GM18520 (cell line): ENCODE data around the gene FLNB.

ENCODE experiments used
- ATAC-seq: cut with Tn5 transposase; IDR thresholded peaks from one replicate; pipeline ENCODE4 v1.9.1; 2021; ENCODE audit not compliant: unreplicated experiment

FLNB gene

GRCh38 chr3:58177747-58178527 is 169.7 kb downstream of the FLNB start:
- peak; percentile 57 for ATAC-seq

DNA sequence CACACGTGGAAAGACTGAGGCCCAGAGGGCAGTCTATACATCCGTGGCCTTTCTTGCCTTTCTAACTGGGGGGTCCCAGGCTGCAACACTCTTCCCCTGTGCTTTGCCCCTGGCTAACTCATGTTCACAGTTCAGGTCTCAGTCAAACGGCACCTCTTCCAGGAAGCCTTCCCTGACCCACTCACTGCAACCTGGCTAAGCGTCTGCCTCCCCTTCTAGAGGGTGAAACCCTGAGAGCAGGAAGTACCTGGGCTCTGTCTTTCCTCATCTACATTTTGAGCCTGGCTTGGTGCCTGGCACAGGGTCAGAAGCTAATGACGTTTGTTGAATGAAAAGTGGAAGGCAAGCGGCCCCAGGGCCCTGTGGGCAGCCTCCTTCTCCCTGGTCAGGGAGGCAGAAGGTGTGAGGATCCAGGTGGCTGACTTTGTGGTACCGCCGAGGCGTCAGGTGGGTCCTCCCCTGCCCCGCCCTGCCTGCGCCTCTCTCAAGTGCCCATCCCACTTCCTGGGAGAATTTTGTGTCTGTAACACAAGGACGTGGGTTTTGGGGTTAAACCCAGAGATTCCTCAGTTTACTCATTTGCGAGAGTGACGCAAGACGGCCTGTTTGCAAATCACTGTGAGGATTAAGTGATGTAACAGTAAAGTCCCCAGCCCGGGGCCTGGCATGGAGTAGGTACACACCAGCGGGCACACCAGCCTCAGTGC is 170.5 kb downstream of the FLNB start:
- ATAC-seq = no peak

DNA sequence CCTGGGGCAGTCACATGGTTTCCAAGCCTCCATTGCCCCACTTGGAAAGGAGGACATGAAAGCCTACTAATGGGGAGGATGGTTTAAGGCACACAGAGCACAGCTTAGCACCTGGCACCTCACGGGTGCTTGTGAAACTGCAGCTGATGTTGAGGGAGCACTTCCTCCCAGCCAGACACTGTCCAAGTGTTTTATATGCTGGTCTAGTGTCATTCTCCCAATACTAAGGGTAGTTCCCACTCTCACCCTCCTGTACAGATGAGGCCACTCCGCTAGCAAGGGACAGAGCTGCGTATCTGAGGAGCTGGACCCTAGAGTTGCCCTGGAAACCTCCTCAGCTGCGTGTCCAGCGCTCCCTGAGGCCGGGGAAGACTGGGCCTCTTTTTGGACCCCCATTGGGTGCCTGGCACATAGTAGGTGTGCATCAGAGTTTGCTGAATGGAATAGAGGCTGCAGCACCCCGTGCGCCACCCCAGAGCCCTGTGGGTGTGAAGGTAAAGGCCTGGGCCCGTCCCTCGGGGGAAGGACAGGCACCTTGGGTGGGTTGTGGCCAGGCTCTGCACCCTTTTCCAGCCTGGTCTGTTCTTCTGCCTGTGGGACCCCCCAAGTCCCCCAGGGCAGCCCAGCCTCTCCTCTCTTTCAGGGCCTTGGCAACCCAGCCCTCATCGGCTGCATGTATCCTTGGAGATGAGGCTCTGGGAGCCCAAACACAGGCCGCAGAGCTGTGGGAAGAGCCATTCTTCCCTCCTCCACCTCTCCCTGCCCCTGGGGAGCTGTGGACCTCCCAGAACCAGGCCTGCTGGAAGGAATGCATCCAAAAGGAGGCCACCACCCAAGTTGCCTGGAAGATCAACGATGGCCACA is 171.2 kb downstream of the FLNB start:
- no peak for ATAC-seq

GRCh38 chr3:58180099-58180880 is 172.1 kb downstream of the FLNB start:
- ATAC-seq = no peak

DNA sequence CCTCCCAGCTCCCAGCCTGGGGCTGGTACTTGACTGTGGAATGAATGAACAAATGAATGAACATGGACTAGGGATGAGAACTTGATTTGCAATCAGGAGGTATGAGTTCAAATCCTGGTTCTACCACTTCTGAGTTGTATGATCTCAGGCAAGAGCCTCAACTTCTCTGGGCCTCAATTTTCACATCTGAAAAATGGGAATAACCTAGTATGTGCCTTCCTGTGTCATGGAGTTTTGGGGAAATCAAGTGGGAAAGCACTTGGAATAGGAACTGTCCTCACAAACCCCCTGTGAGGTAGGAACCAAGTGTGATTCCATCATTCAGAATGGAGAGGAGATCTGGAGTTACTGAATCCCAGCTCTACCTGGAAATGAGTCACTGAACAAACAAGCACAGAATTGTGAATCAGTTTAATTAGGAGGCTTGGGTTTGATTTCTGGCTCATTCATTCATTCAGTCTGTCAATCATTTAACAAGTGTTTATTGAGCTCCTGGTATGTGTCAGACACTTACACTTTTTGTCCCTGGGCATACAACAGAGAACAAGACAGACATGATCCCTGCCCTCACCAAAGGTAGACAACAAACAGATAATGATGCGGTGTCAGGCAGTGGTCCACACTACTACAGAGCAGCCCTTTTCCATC is 172.8 kb downstream of the FLNB start:
- no peak for ATAC-seq

DNA sequence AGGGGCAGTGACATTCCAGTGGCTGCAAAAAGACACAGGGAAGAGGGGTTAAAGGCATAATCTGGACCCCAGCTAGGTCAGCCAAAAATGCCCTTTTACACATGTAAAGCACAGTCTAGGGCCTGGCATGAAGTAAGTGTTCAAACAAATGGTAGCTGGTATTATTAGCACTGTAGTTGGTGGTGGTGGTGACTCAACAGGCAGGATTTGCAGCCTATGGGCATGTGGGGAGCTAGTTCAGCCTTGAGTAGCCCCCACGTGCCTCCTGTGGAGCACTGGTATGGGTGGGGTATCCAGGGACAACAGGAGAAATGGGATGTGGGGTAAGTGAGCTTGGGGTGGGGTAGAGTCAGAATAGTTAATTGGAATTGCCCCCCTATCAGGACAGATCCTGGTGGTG is 175.0 kb downstream of the FLNB start:
- no peak for ATAC-seq

- no peak for ATAC-seq
Observed at GRCh38 chr3:58183891-58184290, 175.7 kb downstream of the FLNB start.

DNA sequence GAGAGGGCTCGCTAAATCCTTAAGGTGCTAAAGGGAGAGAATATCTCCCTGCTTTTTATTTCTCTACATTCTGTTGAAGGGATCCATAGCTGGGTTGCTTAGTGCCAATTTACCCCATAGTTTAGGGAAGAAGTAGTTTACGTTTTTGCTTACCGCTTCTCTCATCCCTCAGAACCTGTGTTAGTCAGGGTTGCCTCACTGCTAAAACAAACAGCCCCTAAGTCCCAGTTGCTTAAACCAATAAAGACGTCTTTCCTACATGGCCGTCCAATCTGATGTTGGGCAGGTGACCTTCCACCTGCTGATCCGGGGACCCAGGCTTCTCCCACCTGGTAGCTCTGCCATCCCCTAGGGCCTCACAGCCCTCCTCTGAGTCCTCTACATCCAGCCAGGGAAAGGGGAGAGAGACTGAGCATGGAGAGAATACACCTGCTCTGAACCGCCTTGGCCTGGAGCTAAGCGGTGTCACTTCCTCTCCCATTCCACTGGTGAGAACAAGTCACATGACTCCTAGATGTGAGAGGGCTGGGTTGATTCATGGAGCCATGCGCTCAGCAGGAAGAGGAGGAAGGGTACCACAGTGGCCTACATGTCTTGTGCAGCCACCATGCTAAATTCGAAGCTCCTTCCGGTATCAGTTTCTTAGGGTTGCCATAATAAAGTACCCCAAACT is 176.2 kb downstream of the FLNB start:
- no peak for ATAC-seq

DNA sequence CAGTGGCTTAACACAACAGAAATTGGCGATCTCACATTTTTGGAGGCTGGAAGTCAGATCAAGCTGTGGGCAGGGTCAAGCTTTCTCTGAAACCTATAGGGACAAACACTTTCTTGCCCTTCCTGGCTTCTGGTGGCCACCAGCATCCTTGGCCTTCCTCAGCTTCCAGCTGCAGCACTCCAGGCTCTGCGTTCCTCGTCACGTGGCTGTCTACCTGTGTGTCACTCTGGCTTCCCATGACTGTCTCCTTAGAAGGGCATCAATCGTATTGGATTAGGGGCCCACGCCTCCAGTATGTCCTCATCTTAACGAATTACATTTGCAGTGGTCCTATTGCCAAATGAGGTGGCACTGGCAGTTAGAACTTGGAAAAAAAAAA is 176.7 kb downstream of the FLNB start:
- no peak for ATAC-seq

- no peak for ATAC-seq
Observed at GRCh38 chr3:58188173-58188564, 179.9 kb downstream of the FLNB start.

DNA sequence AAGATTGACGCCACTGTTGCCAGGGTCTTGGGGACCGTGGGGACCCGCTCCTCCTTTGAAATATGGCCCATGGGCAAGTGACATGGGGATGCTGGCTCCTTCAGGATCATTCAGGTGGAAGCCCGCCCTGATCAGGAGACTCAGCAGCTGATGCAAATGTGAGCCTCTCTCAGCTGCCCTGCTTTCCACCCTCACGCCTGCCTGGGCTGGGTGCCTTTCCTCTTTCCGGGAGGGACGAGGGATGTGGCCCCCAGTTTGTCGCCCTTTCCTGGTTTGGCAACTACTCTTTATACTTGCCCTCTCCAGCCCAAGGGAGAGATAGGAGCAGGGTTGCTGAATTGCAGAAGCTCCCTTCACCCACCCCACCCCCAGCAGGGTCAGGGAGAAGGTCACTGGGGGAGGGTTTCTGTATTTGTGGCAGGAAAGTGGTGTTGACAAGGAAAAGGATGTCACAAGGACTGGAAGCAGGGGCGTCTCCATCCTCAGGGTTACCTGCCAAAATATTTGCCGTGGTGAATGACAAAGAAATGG is 180.8 kb downstream of the FLNB start:
- no peak for ATAC-seq

DNA sequence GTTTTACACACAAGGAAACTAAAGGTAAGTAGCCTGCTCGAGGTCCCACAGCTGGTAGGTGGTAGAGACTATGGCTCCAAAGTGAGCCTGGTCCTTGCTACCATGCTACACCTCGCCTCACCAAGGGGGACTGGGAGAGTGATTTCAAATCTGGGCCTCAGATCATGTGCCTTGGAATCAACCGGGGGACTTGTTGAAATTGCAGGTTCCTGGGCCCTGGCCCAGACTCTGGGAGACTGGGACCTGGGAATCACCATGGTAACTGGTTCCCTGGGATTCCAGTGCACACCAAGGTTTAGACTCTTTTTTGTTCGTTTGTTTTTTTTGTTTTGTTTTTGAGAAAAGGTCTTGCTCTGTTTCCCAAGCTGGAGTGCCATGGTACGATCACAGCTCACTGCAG is 181.5 kb downstream of the FLNB start:
- ATAC-seq = no peak

DNA sequence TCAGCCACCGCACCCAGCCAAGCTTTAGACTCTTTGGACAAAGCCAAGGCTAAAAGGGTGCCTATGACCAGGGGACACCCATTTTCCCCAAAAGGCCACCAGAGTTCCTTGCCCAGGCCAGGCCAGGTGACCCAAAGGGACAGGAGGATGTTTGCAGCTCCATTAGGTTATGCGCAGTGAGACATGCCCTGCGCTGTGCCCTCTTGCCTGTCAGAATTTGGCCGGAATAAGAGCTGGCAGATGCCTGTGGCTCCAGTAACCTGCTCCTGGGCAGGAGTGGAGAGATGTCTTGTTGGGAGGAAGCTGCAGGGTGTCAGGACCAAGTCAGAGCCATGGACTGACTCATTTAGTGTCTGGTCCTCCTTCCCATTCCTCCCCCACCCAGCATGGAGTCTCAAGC is 182.1 kb downstream of the FLNB start:
- ATAC-seq = no peak

GRCh38 chr3:58190882-58191281 is 182.7 kb downstream of the FLNB start:
- no peak for ATAC-seq

- no peak for ATAC-seq
Observed at GRCh38 chr3:58191361-58191991, 183.3 kb downstream of the FLNB start.

DNA sequence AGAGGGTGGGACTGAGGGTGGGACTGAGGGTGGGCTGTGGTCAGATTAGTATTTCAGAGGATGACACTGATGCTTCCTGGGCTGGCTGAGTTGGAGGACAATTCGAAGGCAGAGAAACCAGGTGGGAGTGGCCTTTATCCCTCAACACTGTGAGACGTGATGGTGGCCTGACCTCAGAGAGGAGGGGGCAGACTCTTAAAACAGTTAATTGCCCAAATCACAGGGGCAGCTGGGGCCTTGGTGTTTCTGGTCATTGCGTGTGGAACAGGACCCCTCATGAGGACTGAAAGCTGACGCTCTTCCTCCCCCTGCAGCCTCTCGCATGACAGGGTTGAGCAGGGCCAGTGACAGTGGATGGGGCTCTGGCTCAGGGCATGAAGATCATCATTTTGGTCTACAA is 183.8 kb downstream of the FLNB start:
- no peak for ATAC-seq

- ATAC-seq = no peak
Observed at GRCh38 chr3:58193682-58194407, 185.6 kb downstream of the FLNB start.

DNA sequence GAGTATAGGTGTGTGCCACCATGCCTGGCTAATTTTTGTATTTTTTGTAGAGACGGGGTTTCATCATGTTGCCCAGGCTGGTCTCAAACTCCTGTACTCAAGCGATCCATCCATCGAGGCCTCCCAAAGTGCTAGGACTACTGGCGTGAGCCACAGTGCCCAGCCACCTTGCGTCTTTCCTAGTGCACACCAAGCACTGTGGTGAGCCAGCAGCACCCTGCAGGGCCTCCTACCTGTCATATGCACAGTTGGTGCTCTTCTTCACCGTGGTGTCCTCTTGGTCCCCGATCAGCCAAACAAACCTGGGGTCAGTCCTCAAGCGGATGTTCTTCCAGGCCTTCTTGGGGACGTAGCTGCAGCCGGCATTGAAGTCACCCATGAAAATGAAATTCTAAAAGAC is 189.4 kb downstream of the FLNB start:
- ATAC-seq = no peak

- ATAC-seq = no peak
Observed at GRCh38 chr3:58198362-58198761, 190.1 kb downstream of the FLNB start.
